ENCODE data around the gene ZBED1. TPM values are rescaled to one million over a fixed set of nuclear protein-coding genes. Genes with fewer than 3 reads are reported as not detected.
"Not testable (repeated sequence)": the region's sequence is repeated elsewhere in the genome, so short reads cannot be mapped to it uniquely, and the experiment has no call there.

The ZBED1 gene
- polyA plus RNA-seq, 2 donors = 6.2 to 8.9 TPM

DNA sequence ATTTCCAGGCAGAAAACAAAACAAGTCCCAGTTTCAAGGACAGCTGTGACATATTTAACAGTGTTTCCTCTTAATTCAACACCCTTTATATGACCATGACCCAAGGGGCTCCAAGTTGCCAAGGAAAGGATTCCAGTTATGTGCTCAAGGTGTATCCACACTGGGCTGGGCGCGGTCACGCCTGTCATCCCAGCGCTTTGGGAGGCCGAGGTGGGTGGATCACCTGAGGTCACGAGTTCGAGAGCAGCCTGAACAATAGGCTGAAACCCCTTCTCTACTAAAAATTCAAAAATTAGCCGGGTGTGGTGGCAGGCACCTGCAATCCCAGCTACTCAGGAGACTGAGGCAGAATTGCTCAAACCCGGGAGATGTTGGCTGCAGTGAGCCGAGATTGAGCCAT is 29.6 kb downstream of the ZBED1 start:
- not testable (repeated sequence) for H3K4me3 ChIP-seq (ENCODE audit: low read depth in 1 of 2, low read length in 2 of 2); H3K27me3 ChIP-seq (ENCODE audit: control insufficient read depth in 1 of 2, insufficient read depth in 2 of 2, low read length in 2 of 2); H3K4me1 ChIP-seq (ENCODE audit: control insufficient read depth in 2 of 2, insufficient read depth in 2 of 2, low read length in 1 of 2); H3K27ac ChIP-seq (ENCODE audit: low read depth in 2 of 2, low read length in 1 of 2); H3K36me3 ChIP-seq (ENCODE audit: control insufficient read depth in 2 of 2, insufficient read depth in 2 of 2, low read length in 1 of 2); H3K9me3 ChIP-seq (ENCODE audit: control insufficient read depth in 2 of 2, insufficient read depth in 1 of 2, low read depth in 1 of 2, low read length in 1 of 2)
- WGBS, 2 donors = 94 to 96% methylated on average over 10 of the region's 10 CpGs

DNA sequence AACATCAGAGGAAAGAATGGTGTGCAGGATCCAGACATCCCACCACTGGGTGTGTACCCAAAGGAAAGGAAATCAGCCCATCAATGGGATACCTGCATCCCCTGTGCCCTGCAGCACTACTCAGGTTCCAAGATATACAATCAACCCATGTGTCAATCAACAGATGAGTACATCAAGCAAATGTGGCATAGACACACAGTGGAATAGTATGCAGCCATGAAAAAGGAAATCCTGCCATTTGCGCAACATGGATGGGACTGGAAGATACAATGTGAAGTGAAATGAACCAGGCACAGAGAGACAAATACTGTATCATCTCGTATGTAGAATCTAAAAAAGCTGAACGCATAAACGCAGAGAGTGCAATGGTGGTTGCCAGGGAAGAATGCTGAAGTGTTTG is 30.9 kb downstream of the ZBED1 start:
- not testable (repeated sequence) for H3K9me3 ChIP-seq (ENCODE audit: control insufficient read depth in 2 of 2, insufficient read depth in 1 of 2, low read depth in 1 of 2, low read length in 1 of 2); H3K36me3 ChIP-seq (ENCODE audit: control insufficient read depth in 2 of 2, insufficient read depth in 2 of 2, low read length in 1 of 2); H3K27me3 ChIP-seq (ENCODE audit: control insufficient read depth in 1 of 2, insufficient read depth in 2 of 2, low read length in 2 of 2); H3K4me3 ChIP-seq (ENCODE audit: low read depth in 1 of 2, low read length in 2 of 2); H3K4me1 ChIP-seq (ENCODE audit: control insufficient read depth in 2 of 2, insufficient read depth in 2 of 2, low read length in 1 of 2); H3K27ac ChIP-seq (ENCODE audit: low read depth in 2 of 2, low read length in 1 of 2)
- WGBS, 2 donors = 87 to 97% methylated on average over 4 of the region's 4 CpGs

DNA sequence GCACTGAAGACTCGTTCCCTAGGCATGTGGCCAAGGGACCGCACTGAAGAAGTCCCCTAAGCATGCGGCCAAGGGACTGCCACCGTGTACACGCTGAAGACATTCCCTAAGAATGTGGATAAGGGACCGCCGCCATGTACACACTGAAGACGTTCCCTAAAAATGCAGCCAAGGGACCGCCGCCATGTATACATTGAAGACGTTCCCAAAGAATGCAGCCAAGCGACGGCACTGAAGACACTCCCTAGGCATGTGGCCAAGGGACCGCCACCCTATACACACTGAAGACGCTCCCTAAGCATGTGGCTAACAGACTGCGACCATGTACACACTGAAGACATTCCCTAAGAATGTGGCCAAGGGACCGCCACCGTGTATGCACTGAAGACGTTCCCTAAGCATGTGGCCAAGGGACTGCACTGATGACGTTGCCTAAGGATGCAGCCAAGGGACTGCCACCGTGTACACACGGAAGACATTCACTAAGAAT is 31.5 kb downstream of the ZBED1 start:
- Histone ChIP-seq H3K36me3 (ENCODE audit: control insufficient read depth in 2 of 2, insufficient read depth in 2 of 2, low read length in 1 of 2) (peaks cover 0 to 3% of the 10 kb centered on the region in 2 donors), H3K27me3 (ENCODE audit: control insufficient read depth in 1 of 2, insufficient read depth in 2 of 2, low read length in 2 of 2) (no peaks in the 10 kb centered on the region), H3K4me1 (ENCODE audit: control insufficient read depth in 2 of 2, insufficient read depth in 2 of 2, low read length in 1 of 2) (peaks cover 0 to 2% of the 10 kb centered on the region in 2 donors), H3K27ac (ENCODE audit: low read depth in 2 of 2, low read length in 1 of 2) (no peak overlapping the region), H3K4me3 (ENCODE audit: low read depth in 1 of 2, low read length in 2 of 2) (no peak overlapping the region), H3K9me3 (ENCODE audit: control insufficient read depth in 2 of 2, insufficient read depth in 1 of 2, low read depth in 1 of 2, low read length in 1 of 2) (no peaks in the 10 kb centered on the region)
- 93 to 95% methylated on average over 22 of the region's 22 CpGs for WGBS, 2 donors

DNA sequence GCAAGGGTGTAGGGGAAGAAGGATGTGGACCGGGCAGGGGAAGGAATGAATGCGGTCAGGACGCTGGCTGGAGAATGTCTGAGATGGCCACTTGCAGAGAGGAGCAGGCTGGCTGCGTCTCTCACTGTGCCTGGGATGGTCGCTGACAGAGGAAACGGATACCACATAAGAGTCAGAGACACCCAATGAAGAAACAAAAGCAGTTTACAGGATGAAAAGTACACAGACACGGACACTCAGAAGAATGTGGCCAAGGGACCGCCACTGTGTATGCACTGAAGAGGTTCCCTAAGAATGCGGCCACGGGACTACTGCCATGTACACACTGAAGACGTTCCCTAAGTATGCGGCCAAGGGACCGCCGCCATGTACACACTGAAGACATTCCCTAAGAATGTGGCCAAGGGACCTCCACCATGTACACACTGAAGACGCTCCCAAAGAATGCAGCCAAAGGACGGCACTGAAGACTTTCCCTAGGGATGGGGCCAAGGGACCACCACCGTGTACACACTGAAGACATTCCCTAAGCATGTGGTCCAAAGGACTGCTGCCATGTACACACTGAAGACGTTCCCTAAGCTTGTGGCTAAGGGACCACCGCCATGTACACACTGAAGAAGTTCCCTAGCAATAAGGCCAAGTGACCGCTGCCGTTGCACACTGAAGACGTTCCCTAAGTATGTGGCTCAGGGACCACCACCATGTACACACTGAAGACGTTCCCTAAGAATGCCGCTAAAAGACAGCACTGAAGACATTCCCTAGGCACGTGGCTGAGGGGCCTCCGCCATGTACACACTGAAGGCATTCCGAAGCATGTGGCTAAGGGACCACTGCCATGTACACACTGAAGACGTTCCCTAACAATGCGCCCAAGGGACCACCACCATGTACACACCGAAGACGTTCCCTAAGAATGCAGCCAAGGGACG is 32.2 kb downstream of the ZBED1 start:
- Histone ChIP-seq H3K4me1 (ENCODE audit: control insufficient read depth in 2 of 2, insufficient read depth in 2 of 2, low read length in 1 of 2) (peaks cover 0 to 2% of the 10 kb centered on the region in 2 donors), H3K27ac (ENCODE audit: low read depth in 2 of 2, low read length in 1 of 2) (no peak overlapping the region), H3K4me3 (ENCODE audit: low read depth in 1 of 2, low read length in 2 of 2) (no peak overlapping the region), H3K27me3 (ENCODE audit: control insufficient read depth in 1 of 2, insufficient read depth in 2 of 2, low read length in 2 of 2) (no peaks in the 10 kb centered on the region), H3K36me3 (ENCODE audit: control insufficient read depth in 2 of 2, insufficient read depth in 2 of 2, low read length in 1 of 2) (peaks cover 0 to 3% of the 10 kb centered on the region in 2 donors), H3K9me3 (ENCODE audit: control insufficient read depth in 2 of 2, insufficient read depth in 1 of 2, low read depth in 1 of 2, low read length in 1 of 2) (no peaks in the 10 kb centered on the region)
- 90 to 92% methylated on average over 32 of the region's 32 CpGs for WGBS, 2 donors

DNA sequence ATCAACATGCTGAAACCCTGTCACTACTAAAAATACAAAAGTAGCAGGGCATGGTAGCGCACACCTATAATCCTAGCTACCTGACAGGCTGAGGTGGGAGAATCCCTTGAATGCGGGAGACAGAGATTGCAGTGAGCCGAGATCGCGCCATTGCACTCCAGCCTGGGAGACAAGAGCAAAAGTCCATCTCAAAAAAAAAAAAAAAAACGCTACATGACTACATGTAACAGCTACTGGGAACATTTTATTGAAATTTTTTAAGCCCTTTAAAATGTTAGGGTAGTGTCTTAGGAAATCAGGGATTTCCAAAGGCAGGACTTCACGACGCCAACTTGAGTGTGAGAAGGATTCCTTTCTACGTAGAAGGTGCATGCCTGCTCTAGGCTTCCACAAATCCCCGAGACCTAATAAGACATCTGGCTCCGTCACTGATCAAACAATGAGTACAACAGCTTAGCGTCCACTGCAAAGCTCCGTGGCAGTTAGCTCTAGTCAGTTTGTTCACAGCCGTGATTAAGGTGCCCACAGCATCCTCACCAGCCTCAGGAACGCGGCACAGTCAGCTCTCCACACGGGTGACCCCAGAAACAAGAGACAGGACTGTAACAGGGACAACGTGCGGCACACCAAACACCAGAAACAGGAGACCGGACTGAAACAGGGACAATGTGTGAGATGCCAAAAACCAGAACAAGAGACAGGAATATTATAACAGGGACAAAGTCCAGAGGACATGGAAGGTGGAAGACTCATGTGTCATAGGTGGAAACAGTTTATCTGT is 33.7 kb downstream of the ZBED1 start:
- Histone ChIP-seq H3K36me3 (ENCODE audit: control insufficient read depth in 2 of 2, insufficient read depth in 2 of 2, low read length in 1 of 2) (peaks cover 0 to 3% of the 10 kb centered on the region in 2 donors), H3K27ac (ENCODE audit: low read depth in 2 of 2, low read length in 1 of 2) (no peak overlapping the region), H3K9me3 (ENCODE audit: control insufficient read depth in 2 of 2, insufficient read depth in 1 of 2, low read depth in 1 of 2, low read length in 1 of 2) (no peaks in the 10 kb centered on the region), H3K4me1 (ENCODE audit: control insufficient read depth in 2 of 2, insufficient read depth in 2 of 2, low read length in 1 of 2) (peaks cover 0 to 2% of the 10 kb centered on the region in 2 donors), H3K27me3 (ENCODE audit: control insufficient read depth in 1 of 2, insufficient read depth in 2 of 2, low read length in 2 of 2) (no peaks in the 10 kb centered on the region), H3K4me3 (ENCODE audit: low read depth in 1 of 2, low read length in 2 of 2) (no peak overlapping the region)
- WGBS, 2 donors = 71 to 74% methylated on average over 20 of the region's 20 CpGs

GRCh38 chrX:2464677-2465166 is 36.1 kb downstream of the ZBED1 start:
- H3K4me1 ChIP-seq (ENCODE audit: control insufficient read depth in 2 of 2, insufficient read depth in 2 of 2, low read length in 1 of 2) = peaks cover 0 to 2% of the 10 kb centered on the region in 2 donors
- no peaks in the 10 kb centered on the region for H3K27me3 ChIP-seq (ENCODE audit: control insufficient read depth in 1 of 2, insufficient read depth in 2 of 2, low read length in 2 of 2)
- 87 to 89% methylated on average over 15 of the region's 15 CpGs for WGBS, 2 donors
- no peak overlapping the region for H3K27ac ChIP-seq (ENCODE audit: low read depth in 2 of 2, low read length in 1 of 2)
- peaks cover 0 to 3% of the 10 kb centered on the region in 2 donors for H3K36me3 ChIP-seq (ENCODE audit: control insufficient read depth in 2 of 2, insufficient read depth in 2 of 2, low read length in 1 of 2)
- no peaks in the 10 kb centered on the region for H3K9me3 ChIP-seq (ENCODE audit: control insufficient read depth in 2 of 2, insufficient read depth in 1 of 2, low read depth in 1 of 2, low read length in 1 of 2)
- H3K4me3 ChIP-seq (ENCODE audit: low read depth in 1 of 2, low read length in 2 of 2) = no peak overlapping the region

DNA sequence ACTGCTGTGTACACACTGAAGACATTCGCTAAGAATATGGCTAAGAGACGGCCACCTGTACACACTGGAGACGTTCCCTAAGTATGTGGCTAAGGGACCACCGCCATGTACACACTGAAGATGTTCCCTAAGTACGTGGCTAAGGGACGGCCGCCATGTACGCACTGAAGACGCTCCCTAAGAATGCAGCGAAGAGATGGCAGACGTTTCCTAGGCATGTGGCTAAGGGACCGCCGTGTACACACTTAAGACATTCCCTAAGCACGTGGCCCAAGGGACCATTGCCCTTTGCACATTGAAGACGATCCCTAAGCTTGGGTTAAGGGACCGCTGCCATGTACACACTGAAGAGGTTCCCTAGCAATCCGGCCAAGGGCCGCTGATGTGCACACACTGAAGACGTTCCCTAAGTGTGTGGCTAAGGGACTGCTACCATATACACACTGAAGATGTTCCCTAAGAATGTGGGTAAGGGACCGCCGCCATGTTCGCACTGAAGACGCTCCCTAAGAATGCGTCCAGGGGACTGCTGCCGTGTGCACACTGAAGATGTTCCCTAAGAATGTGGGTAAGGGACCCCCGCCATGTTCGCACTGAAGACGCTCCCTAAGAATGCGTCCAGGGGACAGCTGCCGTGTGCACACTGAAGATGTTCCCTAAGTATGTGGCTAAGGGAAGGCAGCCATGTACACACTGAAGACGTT is 36.7 kb downstream of the ZBED1 start:
- no peak overlapping the region for H3K27ac ChIP-seq (ENCODE audit: low read depth in 2 of 2, low read length in 1 of 2)
- H3K27me3 ChIP-seq (ENCODE audit: control insufficient read depth in 1 of 2, insufficient read depth in 2 of 2, low read length in 2 of 2) = no peaks in the 10 kb centered on the region
- peaks cover 0 to under 1% of the 10 kb centered on the region in 2 donors for H3K4me1 ChIP-seq (ENCODE audit: control insufficient read depth in 2 of 2, insufficient read depth in 2 of 2, low read length in 1 of 2)
- no peak overlapping the region for H3K4me3 ChIP-seq (ENCODE audit: low read depth in 1 of 2, low read length in 2 of 2)
- H3K9me3 ChIP-seq (ENCODE audit: control insufficient read depth in 2 of 2, insufficient read depth in 1 of 2, low read depth in 1 of 2, low read length in 1 of 2) = no peaks in the 10 kb centered on the region
- WGBS, 2 donors = 87 to 92% methylated on average over 31 of the region's 31 CpGs
- H3K36me3 ChIP-seq (ENCODE audit: control insufficient read depth in 2 of 2, insufficient read depth in 2 of 2, low read length in 1 of 2) = no peaks in the 10 kb centered on the region

DNA sequence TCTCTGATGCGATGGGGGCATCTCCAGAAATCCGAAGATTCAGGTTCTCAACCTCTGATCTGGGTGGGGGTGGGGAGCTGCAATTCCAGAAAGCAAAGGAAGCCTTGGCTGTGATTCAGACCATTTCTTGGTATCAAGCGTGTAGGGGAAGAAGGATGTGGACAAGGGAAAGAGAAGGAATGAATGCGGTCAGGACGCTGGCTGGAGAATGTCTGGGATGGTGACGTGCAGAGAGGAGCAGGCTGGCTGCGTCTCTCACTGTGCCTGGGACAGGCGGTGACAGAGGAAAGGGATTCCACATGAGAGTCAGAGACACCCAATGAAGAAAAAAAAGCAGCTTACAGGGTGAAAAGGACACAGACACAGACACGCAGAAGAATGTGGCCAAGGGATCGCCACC is 37.3 kb downstream of the ZBED1 start:
- not testable (repeated sequence) for H3K27me3 ChIP-seq (ENCODE audit: control insufficient read depth in 1 of 2, insufficient read depth in 2 of 2, low read length in 2 of 2); H3K4me1 ChIP-seq (ENCODE audit: control insufficient read depth in 2 of 2, insufficient read depth in 2 of 2, low read length in 1 of 2); H3K36me3 ChIP-seq (ENCODE audit: control insufficient read depth in 2 of 2, insufficient read depth in 2 of 2, low read length in 1 of 2); H3K4me3 ChIP-seq (ENCODE audit: low read depth in 1 of 2, low read length in 2 of 2); H3K27ac ChIP-seq (ENCODE audit: low read depth in 2 of 2, low read length in 1 of 2); H3K9me3 ChIP-seq (ENCODE audit: control insufficient read depth in 2 of 2, insufficient read depth in 1 of 2, low read depth in 1 of 2, low read length in 1 of 2)
- WGBS, 2 donors = 78 to 86% methylated on average over 10 of the region's 10 CpGs

GRCh38 chrX:2462780-2463179 is 38.0 kb downstream of the ZBED1 start:
- Histone ChIP-seq H3K9me3 (ENCODE audit: control insufficient read depth in 2 of 2, insufficient read depth in 1 of 2, low read depth in 1 of 2, low read length in 1 of 2) (no peaks in the 10 kb centered on the region), H3K4me1 (ENCODE audit: control insufficient read depth in 2 of 2, insufficient read depth in 2 of 2, low read length in 1 of 2) (no peaks in the 10 kb centered on the region), H3K4me3 (ENCODE audit: low read depth in 1 of 2, low read length in 2 of 2) (no peak overlapping the region), H3K27me3 (ENCODE audit: control insufficient read depth in 1 of 2, insufficient read depth in 2 of 2, low read length in 2 of 2) (no peaks in the 10 kb centered on the region), H3K36me3 (ENCODE audit: control insufficient read depth in 2 of 2, insufficient read depth in 2 of 2, low read length in 1 of 2) (no peaks in the 10 kb centered on the region), H3K27ac (ENCODE audit: low read depth in 2 of 2, low read length in 1 of 2) (no peak overlapping the region)
- 92 to 97% methylated on average over 3 of the region's 3 CpGs for WGBS, 2 donors

Measured in esophagus (tissue), 2 donors.